ENCODE results near the gene CAMTA1.

The CAMTA1 gene

DNA sequence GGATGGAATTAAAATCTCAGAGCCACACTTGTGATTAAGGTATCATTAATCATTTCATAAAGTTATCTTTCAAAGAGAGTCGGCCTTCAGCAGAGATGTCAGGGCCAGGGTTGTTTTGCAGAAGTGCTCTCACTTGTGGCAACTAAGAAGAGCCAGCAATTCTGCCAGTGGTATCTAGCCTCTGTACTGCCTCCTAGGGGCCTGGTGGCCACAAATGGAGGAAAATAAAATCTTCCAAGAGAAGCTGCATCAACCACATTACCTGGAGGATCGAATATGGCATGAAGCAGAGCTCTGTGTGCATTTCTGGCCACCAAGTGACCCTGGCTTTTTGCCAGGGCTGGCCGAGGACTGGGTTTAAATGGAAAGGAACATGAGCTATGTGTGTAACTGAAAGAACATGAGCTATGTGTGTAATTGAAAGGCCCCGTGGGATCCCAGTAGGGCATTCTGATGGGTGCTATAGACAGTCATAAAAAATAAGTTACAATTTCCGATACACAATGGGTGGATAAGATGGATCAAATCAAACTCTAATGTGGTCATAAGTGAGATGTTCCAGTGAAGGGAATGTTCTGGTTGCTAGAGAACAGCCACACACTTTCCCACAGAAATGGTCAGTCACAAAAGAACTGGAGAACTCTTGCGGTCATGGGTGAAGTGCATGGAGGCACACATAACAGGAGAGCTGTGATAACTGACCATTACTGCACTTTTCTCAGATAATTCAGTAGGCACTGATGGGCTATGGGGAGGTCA, 335.8 kb downstream of the CAMTA1 start:
- no peaks in the 10 kb centered on the region for H3K9me3 ChIP-seq (ENCODE audit: control insufficient read depth, low read length)
- 83 to 96% methylated on average over 3 to 4 of the region's 6 CpGs for WGBS, 2 experiments (ENCODE audit: insufficient coverage in 2 of 2)
- H3K27ac ChIP-seq (ENCODE audit: low read depth, low read length, severe bottlenecking) = no peak overlapping the region
- no peak overlapping the region for H3K4me3 ChIP-seq (ENCODE audit: extremely low read depth, insufficient read depth, low read length, poor library complexity, severe bottlenecking)
- peaks cover 6% of the 10 kb centered on the region for H3K4me1 ChIP-seq (ENCODE audit: control insufficient read depth, insufficient read depth, low read length, poor library complexity, severe bottlenecking)
- H3K36me3 ChIP-seq (ENCODE audit: control insufficient read depth, insufficient read depth, low read length) = no peaks in the 10 kb centered on the region

DNA sequence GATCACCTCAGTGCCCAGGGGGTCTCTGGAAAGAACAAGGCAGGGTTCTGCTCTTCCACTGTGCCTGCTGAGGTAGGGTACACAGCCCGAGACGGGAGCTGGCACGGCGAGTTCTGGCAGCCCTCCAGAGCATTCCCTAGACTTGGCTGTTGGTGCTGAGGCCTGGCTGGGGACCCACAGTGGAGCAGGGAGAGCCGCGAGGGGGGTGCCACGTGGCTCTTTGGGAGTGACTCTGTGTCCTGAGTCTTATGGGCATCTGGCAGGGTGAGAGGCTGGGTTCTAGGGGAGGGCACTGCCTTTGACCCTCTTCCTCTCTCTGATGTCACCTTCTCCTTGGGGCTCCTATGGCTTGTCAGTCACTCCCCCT, 336.4 kb downstream of the CAMTA1 start:
- H3K4me1 ChIP-seq (ENCODE audit: control insufficient read depth, insufficient read depth, low read length, poor library complexity, severe bottlenecking) = peaks cover 6% of the 10 kb centered on the region
- 84 to 85% methylated on average over 4 to 7 of the region's 7 CpGs for WGBS, 2 experiments (ENCODE audit: insufficient coverage in 2 of 2)
- H3K9me3 ChIP-seq (ENCODE audit: control insufficient read depth, low read length) = no peaks in the 10 kb centered on the region
- H3K27ac ChIP-seq (ENCODE audit: low read depth, low read length, severe bottlenecking) = no peak overlapping the region
- H3K36me3 ChIP-seq (ENCODE audit: control insufficient read depth, insufficient read depth, low read length) = no peaks in the 10 kb centered on the region
- H3K4me3 ChIP-seq (ENCODE audit: extremely low read depth, insufficient read depth, low read length, poor library complexity, severe bottlenecking) = no peak overlapping the region

DNA sequence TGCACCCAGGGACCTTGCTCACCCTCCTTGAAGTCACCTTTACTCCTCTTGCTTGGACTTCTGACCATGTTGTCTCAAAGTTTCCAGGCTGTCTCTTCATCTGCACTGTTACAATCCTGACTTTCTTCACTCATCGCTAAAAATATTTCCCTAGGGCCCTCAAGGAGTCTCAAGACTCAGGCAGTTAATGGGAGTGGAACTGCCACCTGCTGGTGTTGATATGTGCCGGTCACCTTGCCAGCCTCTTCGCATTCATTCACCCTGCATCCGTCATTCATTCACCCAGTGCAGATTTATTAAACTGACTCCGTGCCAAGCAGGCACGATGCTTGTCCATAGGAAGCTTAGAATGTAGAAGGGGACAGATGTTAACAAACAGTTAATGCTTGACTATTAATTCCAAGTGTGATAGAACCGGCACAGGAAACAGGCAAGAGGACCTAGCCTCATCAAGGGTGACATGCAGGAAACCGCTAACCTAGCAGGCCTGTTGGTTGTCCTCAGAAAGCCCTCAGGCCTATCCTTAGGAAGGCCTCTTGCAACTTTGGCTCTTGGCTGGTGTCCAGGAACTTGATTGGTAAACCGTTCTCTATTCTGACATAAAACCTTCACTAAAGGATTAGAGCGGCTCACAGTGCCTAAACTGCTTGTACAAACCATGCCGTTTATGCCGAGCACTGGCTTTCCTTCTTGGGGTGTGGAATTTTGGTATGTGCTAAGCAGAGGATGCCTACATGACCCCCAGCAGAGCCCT, 342.2 kb downstream of the CAMTA1 start:
- H3K9me3 ChIP-seq (ENCODE audit: control insufficient read depth, low read length) = no peaks in the 10 kb centered on the region
- 87 to 98% methylated on average over 7 to 9 of the region's 12 CpGs for WGBS, 2 experiments (ENCODE audit: insufficient coverage in 2 of 2)
- no peak overlapping the region for H3K27ac ChIP-seq (ENCODE audit: low read depth, low read length, severe bottlenecking)
- H3K36me3 ChIP-seq (ENCODE audit: control insufficient read depth, insufficient read depth, low read length) = no peaks in the 10 kb centered on the region
- no peaks in the 10 kb centered on the region for H3K4me1 ChIP-seq (ENCODE audit: control insufficient read depth, insufficient read depth, low read length, poor library complexity, severe bottlenecking)
- no peak overlapping the region for H3K4me3 ChIP-seq (ENCODE audit: extremely low read depth, insufficient read depth, low read length, poor library complexity, severe bottlenecking)

DNA sequence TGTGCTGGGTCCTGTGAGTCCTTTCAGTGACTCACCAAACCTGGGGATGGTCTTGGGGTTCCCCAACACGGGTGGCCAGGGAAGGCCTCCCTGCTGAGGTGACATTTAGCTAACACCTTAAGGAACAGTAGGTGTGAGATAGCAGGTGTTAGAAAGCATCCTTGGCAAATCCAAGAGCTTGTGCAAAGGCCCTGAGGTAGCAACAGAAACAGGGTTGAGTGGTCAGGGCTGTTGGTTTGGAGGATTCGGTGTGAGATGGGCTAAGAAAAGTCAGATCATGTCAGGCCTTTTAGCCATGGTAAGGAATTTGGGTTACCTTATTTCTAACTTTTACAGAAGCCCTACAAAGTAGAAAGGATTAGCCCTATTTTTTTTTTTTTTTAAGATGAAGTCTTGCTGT, 343.0 kb downstream of the CAMTA1 start:
- 89% methylated on average over 1 of the region's 2 CpGs for WGBS, 2 experiments (ENCODE audit: insufficient coverage in 2 of 2)

DNA sequence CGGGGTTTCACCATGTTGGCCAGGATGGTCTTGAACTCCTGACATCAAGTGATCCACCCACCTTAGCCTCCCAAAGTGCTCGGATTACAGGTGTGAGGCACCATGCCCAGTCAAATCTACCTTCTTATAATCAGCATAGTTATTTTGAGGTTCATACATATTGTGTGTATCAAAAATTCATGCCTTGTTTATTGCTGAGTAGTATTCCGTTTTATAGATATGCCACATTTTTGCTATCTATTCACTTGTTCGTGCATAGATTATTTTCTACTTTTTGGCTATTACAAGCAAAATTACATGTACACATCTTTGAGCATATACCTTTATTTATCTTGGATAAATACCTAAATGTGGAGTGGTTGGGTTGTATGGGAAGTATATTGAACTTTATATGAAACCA, 344.9 kb downstream of the CAMTA1 start:
- Histone ChIP-seq H3K4me1 (ENCODE audit: control insufficient read depth, insufficient read depth, low read length, poor library complexity, severe bottlenecking) (no peaks in the 10 kb centered on the region), H3K9me3 (ENCODE audit: control insufficient read depth, low read length) (no peaks in the 10 kb centered on the region), H3K27ac (ENCODE audit: low read depth, low read length, severe bottlenecking) (no peak overlapping the region), H3K4me3 (ENCODE audit: extremely low read depth, insufficient read depth, low read length, poor library complexity, severe bottlenecking) (no peak overlapping the region), H3K36me3 (ENCODE audit: control insufficient read depth, insufficient read depth, low read length) (no peaks in the 10 kb centered on the region)
- no CpG with 5 or more reads among the region's 4 CpGs for WGBS, 2 experiments (ENCODE audit: insufficient coverage in 2 of 2)

More for the DNA sequence above, 343.0 kb downstream of the CAMTA1 start:
- H3K27ac ChIP-seq (ENCODE audit: low read depth, low read length, severe bottlenecking) = no peak overlapping the region
- no peaks in the 10 kb centered on the region for H3K4me1 ChIP-seq (ENCODE audit: control insufficient read depth, insufficient read depth, low read length, poor library complexity, severe bottlenecking)
- H3K36me3 ChIP-seq (ENCODE audit: control insufficient read depth, insufficient read depth, low read length) = no peaks in the 10 kb centered on the region
- no peak overlapping the region for H3K4me3 ChIP-seq (ENCODE audit: extremely low read depth, insufficient read depth, low read length, poor library complexity, severe bottlenecking)
- no peaks in the 10 kb centered on the region for H3K9me3 ChIP-seq (ENCODE audit: control insufficient read depth, low read length)

DNA sequence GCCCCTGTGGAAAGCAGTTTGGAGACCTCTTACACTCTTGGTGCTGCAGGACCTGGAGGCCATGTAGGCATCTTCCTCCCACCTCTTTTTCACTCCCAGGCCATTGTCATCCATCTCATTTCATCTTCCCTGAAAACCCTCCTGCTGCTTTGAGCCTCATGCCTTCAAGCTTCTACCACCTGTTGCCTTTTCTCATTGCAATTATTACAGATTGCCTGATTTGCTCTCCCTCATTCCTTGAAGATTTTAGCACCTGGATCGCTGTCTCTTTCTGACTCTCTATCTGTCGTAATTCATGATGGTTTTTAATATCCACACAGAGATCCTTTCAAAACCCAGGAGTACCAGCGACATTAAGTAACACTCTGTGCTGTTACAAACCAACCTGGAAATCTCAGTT, 350.2 kb downstream of the CAMTA1 start:
- Histone ChIP-seq H3K36me3 (ENCODE audit: control insufficient read depth, insufficient read depth, low read length) (no peaks in the 10 kb centered on the region), H3K4me1 (ENCODE audit: control insufficient read depth, insufficient read depth, low read length, poor library complexity, severe bottlenecking) (no peaks in the 10 kb centered on the region), H3K4me3 (ENCODE audit: extremely low read depth, insufficient read depth, low read length, poor library complexity, severe bottlenecking) (no peak overlapping the region), H3K27ac (ENCODE audit: low read depth, low read length, severe bottlenecking) (no peak overlapping the region), H3K9me3 (ENCODE audit: control insufficient read depth, low read length) (no peaks in the 10 kb centered on the region)
- WGBS, 2 experiments (ENCODE audit: insufficient coverage in 2 of 2) = 90 to 96% methylated on average over 3 of the region's 3 CpGs

DNA sequence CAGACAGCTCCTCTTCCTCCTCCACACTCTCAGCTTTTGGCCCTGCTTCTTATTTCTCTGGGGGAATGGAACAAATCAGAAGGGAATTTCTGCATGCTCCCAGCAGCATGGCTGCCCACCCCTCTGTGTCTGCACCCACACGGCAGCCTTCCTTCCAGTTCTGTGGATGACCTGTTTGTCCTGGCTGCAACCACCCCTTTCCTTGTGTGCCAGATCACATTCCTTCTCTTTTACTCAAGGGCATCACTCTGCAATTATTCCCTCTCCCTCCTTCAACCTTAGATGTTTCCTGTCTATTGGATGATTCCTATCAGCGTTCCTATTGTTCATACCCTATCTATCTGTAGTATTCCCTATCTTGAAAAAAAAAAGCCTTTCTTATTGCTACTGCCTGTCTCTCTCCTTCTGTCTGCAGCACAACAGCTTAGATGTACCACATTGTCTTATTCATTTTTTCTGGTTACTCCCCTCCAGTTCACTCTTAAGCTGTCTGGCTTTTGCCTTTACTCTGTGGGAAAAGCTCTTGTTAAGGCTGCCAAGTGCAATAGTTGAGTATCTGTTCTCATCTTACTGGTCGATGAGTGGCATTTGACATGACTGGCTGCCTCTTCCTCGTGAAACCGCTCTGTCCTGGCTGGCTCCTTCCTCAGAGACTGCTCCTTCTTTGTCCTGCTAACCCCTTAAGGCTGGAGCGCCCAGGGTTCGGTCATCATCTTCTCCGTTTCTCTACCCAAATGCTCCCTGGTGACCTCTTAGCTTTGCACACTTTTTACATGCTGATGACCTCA, 351.1 kb downstream of the CAMTA1 start:
- WGBS, 2 experiments (ENCODE audit: insufficient coverage in 2 of 2) = 83 to 88% methylated on average over 7 to 8 of the region's 8 CpGs
- no peaks in the 10 kb centered on the region for H3K9me3 ChIP-seq (ENCODE audit: control insufficient read depth, low read length)
- H3K4me3 ChIP-seq (ENCODE audit: extremely low read depth, insufficient read depth, low read length, poor library complexity, severe bottlenecking) = no peak overlapping the region
- no peaks in the 10 kb centered on the region for H3K4me1 ChIP-seq (ENCODE audit: control insufficient read depth, insufficient read depth, low read length, poor library complexity, severe bottlenecking)
- H3K36me3 ChIP-seq (ENCODE audit: control insufficient read depth, insufficient read depth, low read length) = no peaks in the 10 kb centered on the region
- H3K27ac ChIP-seq (ENCODE audit: low read depth, low read length, severe bottlenecking) = no peak overlapping the region

DNA sequence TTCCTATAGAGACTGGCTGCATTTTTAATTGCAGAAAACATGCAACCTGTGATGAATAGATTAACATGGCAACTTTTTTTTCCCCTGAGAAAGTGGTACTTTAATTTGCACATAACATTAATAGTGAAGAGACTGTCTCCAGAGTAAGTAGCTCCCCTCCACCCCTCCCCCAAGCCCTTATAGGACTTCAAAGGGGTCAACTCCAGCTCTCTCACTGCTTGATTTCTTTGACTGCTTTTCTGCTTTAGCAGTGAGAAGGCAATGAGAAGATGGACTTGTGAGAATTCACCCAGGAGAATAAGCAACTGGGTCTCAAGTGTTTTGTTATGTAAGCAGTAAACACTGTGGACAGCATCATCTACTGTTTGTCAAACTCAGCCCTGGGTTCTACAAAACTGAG, 355.0 kb downstream of the CAMTA1 start:
- Histone ChIP-seq H3K27ac (ENCODE audit: low read depth, low read length, severe bottlenecking) (no peak overlapping the region), H3K4me1 (ENCODE audit: control insufficient read depth, insufficient read depth, low read length, poor library complexity, severe bottlenecking) (no peaks in the 10 kb centered on the region), H3K4me3 (ENCODE audit: extremely low read depth, insufficient read depth, low read length, poor library complexity, severe bottlenecking) (no peak overlapping the region), H3K9me3 (ENCODE audit: control insufficient read depth, low read length) (no peaks in the 10 kb centered on the region), H3K36me3 (ENCODE audit: control insufficient read depth, insufficient read depth, low read length) (no peaks in the 10 kb centered on the region)

DNA sequence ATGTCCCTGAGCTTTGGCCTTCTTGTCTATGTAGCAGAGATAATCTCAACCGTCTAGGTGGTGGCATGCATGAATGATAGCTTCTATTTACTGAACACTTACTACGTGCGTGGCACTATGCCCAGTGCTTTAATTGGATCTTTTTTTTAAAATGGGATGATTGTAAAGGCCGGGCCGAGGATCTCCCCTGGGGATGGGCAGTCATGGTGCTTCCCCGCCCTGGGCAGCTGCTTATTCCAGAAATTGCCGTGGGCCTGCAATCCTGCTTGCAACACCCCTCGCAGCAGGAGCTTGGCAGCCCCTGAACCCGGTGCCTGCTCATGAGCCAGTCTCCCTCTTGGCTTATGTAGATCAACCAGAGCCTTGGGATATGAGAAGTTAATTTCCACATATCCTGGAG, 360.7 kb downstream of the CAMTA1 start:
- H3K4me1 ChIP-seq (ENCODE audit: control insufficient read depth, insufficient read depth, low read length, poor library complexity, severe bottlenecking) = peaks cover 5% of the 10 kb centered on the region
- no peak overlapping the region for H3K27ac ChIP-seq (ENCODE audit: low read depth, low read length, severe bottlenecking)
- 92 to 96% methylated on average over 5 to 7 of the region's 9 CpGs for WGBS, 2 experiments (ENCODE audit: insufficient coverage in 2 of 2)

DNA sequence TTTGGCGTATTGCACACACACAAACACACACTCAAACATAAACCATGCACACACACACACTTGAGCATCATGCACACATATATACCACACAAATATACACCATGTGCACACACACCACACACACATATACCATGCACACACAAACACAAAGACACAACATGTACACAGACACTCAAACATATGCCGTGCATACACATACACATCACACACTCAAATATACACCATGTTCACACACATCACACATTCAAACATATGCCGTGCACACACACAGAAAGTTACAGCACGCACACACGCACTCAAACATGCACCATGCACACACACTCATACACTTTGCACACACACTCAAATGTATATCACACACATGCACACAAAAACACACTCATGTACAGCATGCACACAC, 361.5 kb downstream of the CAMTA1 start:
- WGBS, 2 experiments (ENCODE audit: insufficient coverage in 2 of 2) = 73 to 80% methylated on average over 4 of the region's 5 CpGs
- no peak overlapping the region for H3K4me3 ChIP-seq (ENCODE audit: extremely low read depth, insufficient read depth, low read length, poor library complexity, severe bottlenecking)
- H3K36me3 ChIP-seq (ENCODE audit: control insufficient read depth, insufficient read depth, low read length) = no peaks in the 10 kb centered on the region
- peaks cover 5% of the 10 kb centered on the region for H3K4me1 ChIP-seq (ENCODE audit: control insufficient read depth, insufficient read depth, low read length, poor library complexity, severe bottlenecking)
- H3K9me3 ChIP-seq (ENCODE audit: control insufficient read depth, low read length) = no peaks in the 10 kb centered on the region
- no peak overlapping the region for H3K27ac ChIP-seq (ENCODE audit: low read depth, low read length, severe bottlenecking)

More for the DNA sequence above, 360.7 kb downstream of the CAMTA1 start:
- Histone ChIP-seq H3K9me3 (ENCODE audit: control insufficient read depth, low read length) (no peaks in the 10 kb centered on the region), H3K4me3 (ENCODE audit: extremely low read depth, insufficient read depth, low read length, poor library complexity, severe bottlenecking) (no peak overlapping the region), H3K36me3 (ENCODE audit: control insufficient read depth, insufficient read depth, low read length) (no peaks in the 10 kb centered on the region)
